OCI-LY1 (cell line): ENCODE results near the gene CATSPERD.

ENCODE experiments used
- H2AFZ ChIP-seq: fragments of 200-600 bp; sonication (generic), shearing (Covaris generic); 2 replicates; pipeline ENCODE4 v1.6.0; 2014; ENCODE audit warnings: antibody characterized with exemption, mild to moderate bottlenecking, low read length
- H3F3A ChIP-seq: fragments of 200-600 bp; sonication (generic), shearing (Covaris generic); 2 replicates; pipeline ENCODE4 v1.6.0; 2014; ENCODE audit warnings: mild to moderate bottlenecking, antibody characterized with exemption, low read length, moderate library complexity; ENCODE audit not compliant: insufficient read depth
- H3K27ac ChIP-seq: fragments of 200-600 bp; sonication (generic); 2 replicates; pipeline ENCODE4 v1.5.1; 2014; ENCODE audit warnings: low read length, mixed run types, mild to moderate bottlenecking, low read depth; ENCODE audit not compliant: poor library complexity, severe bottlenecking
- H3K27me3 ChIP-seq: fragments of 200-600 bp; sonication (generic); 2 replicates; pipeline ENCODE4 v1.6.0; 2014; ENCODE audit warnings: antibody characterized with exemption, mild to moderate bottlenecking, low read length, moderate library complexity; ENCODE audit not compliant: insufficient read depth
- H3K36me3 ChIP-seq: fragments of 200-600 bp; sonication (generic); 2 replicates; pipeline ENCODE4 v1.6.1; 2014; ENCODE audit warnings: mild to moderate bottlenecking, antibody characterized with exemption, low read length, moderate library complexity, mixed read lengths; ENCODE audit not compliant: insufficient read depth
- H3K4me1 ChIP-seq: fragments of 200-600 bp; sonication (generic); 2 replicates; pipeline ENCODE4 v1.5.1; 2014; ENCODE audit warnings: mild to moderate bottlenecking, low read length, moderate library complexity; ENCODE audit not compliant: insufficient read depth, severe bottlenecking
- H3K4me2 ChIP-seq: fragments of 200-600 bp; sonication (generic), shearing (Covaris generic); 2 replicates; pipeline ENCODE4 v1.6.1; 2014; ENCODE audit warnings: low read length
- H3K4me3 ChIP-seq: fragments of 200-600 bp; sonication (generic); 2 replicates; pipeline ENCODE4 v1.5.1; 2014; ENCODE audit warnings: low read length, low read depth, mild to moderate bottlenecking, mixed read lengths; ENCODE audit not compliant: poor library complexity, severe bottlenecking
- H3K79me2 ChIP-seq: fragments of 200-600 bp; shearing (Covaris generic); 2 replicates; pipeline ENCODE4 v1.6.1; 2016; ENCODE audit warnings: mixed run types, low read length, mixed read lengths; ENCODE audit not compliant: insufficient read depth
- H3K9ac ChIP-seq: fragments of 200-600 bp; sonication (generic), shearing (Covaris generic); 2 replicates; pipeline ENCODE4 v1.6.1; 2014; ENCODE audit warnings: mild to moderate bottlenecking, low read length, mixed read lengths
- H3K9me2 ChIP-seq: fragments of 200-600 bp; sonication (generic), shearing (Covaris generic); 2 replicates; pipeline ENCODE4 v1.6.1; 2014; ENCODE audit warnings: low read depth, mild to moderate bottlenecking, low read length, mixed read lengths
- H3K9me3 ChIP-seq: fragments of 200-600 bp; shearing (Covaris generic); 2 replicates; pipeline ENCODE4 v1.6.1; 2014; ENCODE audit warnings: low read length, mixed read lengths
- H4K20me1 ChIP-seq: fragments of 200-600 bp; sonication (generic), shearing (Covaris generic); 2 replicates; pipeline ENCODE4 v1.6.0; 2016; ENCODE audit warnings: mild to moderate bottlenecking, low read length; ENCODE audit not compliant: insufficient read depth
- EZH2 ChIP-seq: fragments of 200-600 bp; sonication (generic), shearing (Covaris generic); IDR thresholded peaks from 2 replicates; pipeline ENCODE4 v1.8.0; 2017; ENCODE audit warnings: borderline replicate concordance, mixed run types, mild to moderate bottlenecking, antibody characterized with exemption, low read length, moderate library complexity, mixed read lengths
- TF ChIP-seq, protein P1 (sequence below): fragments of 200-600 bp; sonication (generic), shearing (Covaris generic); IDR thresholded peaks from 2 replicates; pipeline ENCODE4 v1.5.1; 2017; ENCODE audit warnings: mild to moderate bottlenecking, antibody characterized with exemption, low read length, moderate library complexity, mixed read lengths

CATSPERD gene

DNA sequence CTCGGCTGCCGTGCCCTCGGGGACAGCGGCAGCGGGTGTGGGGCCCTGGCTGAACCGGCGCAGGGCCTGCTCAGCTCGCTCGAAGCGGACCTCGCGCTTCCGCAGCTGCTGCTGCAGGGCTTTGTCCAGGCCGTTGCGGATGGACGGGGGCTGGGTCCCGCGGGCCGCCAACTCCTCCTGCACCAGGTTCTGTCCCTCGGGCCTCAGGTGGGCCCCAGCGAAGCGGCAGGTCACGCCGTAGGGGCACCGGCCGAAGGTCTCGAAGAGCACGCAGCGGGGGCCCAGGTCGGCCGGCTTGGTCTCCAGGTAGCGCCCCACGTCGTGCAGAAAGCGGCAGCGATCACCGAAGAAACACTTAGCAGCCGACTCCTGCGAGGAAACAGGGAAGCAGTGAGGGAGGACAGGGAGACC is 68.9 kb downstream of the CATSPERD start:
- Histone ChIP-seq H3K36me3 (peaks cover 58% of the 10 kb centered on the region), H3K27ac (no peak overlapping the region), H2AFZ (no peak overlapping the region), H3K9me2 (no peaks in the 10 kb centered on the region), H3K9ac (no peak overlapping the region), H3K9me3 (no peaks in the 10 kb centered on the region), H3K4me3 (no peak overlapping the region), H3K27me3 (no peaks in the 10 kb centered on the region), H4K20me1 (no peaks in the 10 kb centered on the region), H3K79me2 (no peaks in the 10 kb centered on the region), H3F3A (no peaks in the 10 kb centered on the region), H3K4me2 (no peak overlapping the region), H3K4me1 (peaks cover 8% of the 10 kb centered on the region)
- TF ChIP-seq EZH2: no peak
- TF ChIP-seq, protein P1, sequence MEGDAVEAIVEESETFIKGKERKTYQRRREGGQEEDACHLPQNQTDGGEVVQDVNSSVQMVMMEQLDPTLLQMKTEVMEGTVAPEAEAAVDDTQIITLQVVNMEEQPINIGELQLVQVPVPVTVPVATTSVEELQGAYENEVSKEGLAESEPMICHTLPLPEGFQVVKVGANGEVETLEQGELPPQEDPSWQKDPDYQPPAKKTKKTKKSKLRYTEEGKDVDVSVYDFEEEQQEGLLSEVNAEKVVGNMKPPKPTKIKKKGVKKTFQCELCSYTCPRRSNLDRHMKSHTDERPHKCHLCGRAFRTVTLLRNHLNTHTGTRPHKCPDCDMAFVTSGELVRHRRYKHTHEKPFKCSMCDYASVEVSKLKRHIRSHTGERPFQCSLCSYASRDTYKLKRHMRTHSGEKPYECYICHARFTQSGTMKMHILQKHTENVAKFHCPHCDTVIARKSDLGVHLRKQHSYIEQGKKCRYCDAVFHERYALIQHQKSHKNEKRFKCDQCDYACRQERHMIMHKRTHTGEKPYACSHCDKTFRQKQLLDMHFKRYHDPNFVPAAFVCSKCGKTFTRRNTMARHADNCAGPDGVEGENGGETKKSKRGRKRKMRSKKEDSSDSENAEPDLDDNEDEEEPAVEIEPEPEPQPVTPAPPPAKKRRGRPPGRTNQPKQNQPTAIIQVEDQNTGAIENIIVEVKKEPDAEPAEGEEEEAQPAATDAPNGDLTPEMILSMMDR: no peak

DNA sequence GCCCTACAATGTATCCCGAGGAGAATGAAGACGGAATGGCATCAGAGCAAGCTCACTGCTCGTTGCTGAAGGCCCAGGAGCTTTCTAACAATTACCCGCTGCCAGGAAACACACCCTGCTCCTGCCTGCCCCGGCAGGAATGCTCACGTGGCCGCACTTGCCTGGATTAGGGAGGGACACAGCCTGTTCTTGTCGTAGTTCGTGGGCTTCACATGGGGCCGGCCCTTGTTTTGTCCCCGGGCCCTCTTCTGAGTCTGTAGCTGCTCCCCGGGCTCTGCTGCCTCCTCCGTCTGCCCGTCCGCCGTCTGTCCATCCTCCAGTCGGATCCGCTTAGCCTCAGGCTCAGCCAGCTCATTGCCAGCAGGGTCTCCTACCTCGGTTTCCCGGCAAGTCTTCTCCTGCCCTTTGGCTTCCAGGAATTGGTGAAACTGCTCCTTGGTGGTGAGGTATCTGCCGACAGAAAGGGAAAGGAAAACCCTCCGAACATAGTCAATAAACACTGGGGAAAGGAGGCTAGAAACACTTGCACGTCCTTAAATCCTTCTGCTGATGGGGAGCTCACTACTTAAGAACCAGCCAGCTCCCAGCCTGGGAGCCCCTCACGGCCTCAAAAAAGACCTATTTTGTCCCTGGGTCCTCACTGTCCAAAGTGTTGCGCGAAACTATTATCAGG is 69.6 kb downstream of the CATSPERD start:
- H3K27ac ChIP-seq: peak overlapping the region; percentile 92

DNA sequence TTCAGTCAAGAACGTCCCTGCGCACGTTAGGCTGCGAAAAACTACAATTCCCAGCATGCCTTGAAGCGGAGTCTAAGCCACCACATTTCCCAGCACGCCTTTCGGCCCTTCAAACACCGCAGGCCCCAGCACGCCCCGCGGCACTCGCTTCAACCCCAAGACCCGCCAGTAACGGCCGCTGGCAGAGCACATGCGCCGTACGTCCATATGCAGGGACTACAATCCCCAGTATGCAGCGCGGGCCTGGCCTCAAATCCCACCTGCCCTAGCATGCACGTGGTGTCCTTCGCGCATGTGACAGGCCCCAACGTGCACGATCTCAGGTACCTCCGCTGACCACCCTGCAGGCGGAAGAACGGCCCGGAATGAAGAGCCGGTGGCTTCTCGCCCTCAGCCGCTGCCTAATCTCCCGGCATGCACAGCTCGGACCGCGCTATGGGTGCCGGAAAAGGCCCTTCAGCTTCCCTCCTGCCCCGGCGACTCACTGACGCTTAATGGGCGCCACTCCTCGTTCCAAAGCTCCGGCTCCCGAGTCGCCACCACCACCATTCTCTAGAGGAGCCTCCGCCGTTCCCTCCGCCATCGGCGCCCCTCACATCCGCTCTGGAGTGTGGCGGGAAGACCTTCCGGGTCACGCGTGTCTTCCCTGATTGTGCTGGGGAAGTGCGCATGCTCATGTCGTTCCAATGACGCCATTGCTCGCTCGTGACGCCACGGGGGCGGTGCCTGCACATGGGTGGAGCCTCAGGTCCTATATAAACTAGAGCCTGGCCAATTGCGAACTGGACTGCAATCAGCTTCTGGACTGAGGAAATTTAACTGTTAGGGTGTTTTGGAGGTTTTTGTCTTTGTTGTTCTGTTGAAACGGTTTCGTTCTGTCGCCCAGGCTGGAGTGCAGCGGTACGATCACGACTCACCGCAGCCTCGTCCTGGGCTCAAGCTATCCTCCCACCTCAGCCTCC is 70.4 kb downstream of the CATSPERD start, which contains the start of gene DUS3L:
Gene DUS3L, minus strand, starts transcription at position 605 of the 962 bp plus-strand sequence. Its CDS starts 22 bp downstream, at position 583.
- no peaks in the 10 kb centered on the region for H3K9me2 ChIP-seq
- TF ChIP-seq, protein P1: no peak
- no peak for TF ChIP-seq EZH2

More for the DNA sequence above, 69.6 kb downstream of the CATSPERD start:
- Histone ChIP-seq H3K9ac (peak overlapping the region; percentile 53), H3K4me3 (peak overlapping the region; percentile 78), H3K36me3 (peaks cover 51% of the 10 kb centered on the region), H2AFZ (no peak overlapping the region), H3K4me2 (peak overlapping the region; percentile 70), H3K9me3 (no peaks in the 10 kb centered on the region), H3K9me2 (no peaks in the 10 kb centered on the region), H3F3A (no peaks in the 10 kb centered on the region), H4K20me1 (no peaks in the 10 kb centered on the region), H3K4me1 (peaks cover 8% of the 10 kb centered on the region), H3K27me3 (no peaks in the 10 kb centered on the region), H3K79me2 (no peaks in the 10 kb centered on the region)
- TF ChIP-seq, protein P1: no peak
- no peak for TF ChIP-seq EZH2

More for the DNA sequence above, 70.4 kb downstream of the CATSPERD start, which contains the start of gene DUS3L:
- Histone ChIP-seq H3K27me3 (no peaks in the 10 kb centered on the region), H3K4me3 (peak within 1 kb of the TSS; percentile 78), H3K9ac (peak within 1 kb of the TSS; percentile 91), H2AFZ (peak within 1 kb of the TSS; percentile 78; the same call in 1 of the 2 replicates), H3K79me2 (no peaks in the 10 kb centered on the region), H3K4me2 (peak within 1 kb of the TSS; percentile 70), H3K4me1 (peaks cover 8% of the 10 kb centered on the region), H3K36me3 (peaks cover 43% of the 10 kb centered on the region), H3K9me3 (no peaks in the 10 kb centered on the region), H3F3A (no peaks in the 10 kb centered on the region), H4K20me1 (no peaks in the 10 kb centered on the region), H3K27ac (peak within 1 kb of the TSS; percentile 92)
